Epithelial cell of esophagus (primary cell): ENCODE data around the gene TAOK2.

Experiments used
- DNase-seq: peaks from one replicate; pipeline ENCODE4 v3.0.0; 2010; ENCODE audit warnings: low read depth
- H3K4me3 ChIP-seq: 2 replicates; pipeline ENCODE4 v1.5.1; 2011; ENCODE audit warnings: mild to moderate bottlenecking, low read length, control low read depth
- CTCF ChIP-seq: IDR thresholded peaks from 2 replicates; pipeline ENCODE4 v1.5.1; 2011; ENCODE audit warnings: low read depth, mild to moderate bottlenecking, low read length, control low read depth, inconsistent platforms; ENCODE audit not compliant: insufficient read depth; ENCODE audit errors: missing control alignments

TAOK2 gene

GRCh38 chr16:29993903-29994599, 20.4 kb downstream of the TAOK2 start:
- no peak for TF ChIP-seq CTCF
- DNase-seq = no peak
- H3K4me3 ChIP-seq = no peak overlapping the region

GRCh38 chr16:29994600-29995323, 21.1 kb downstream of the TAOK2 start:
- TF ChIP-seq CTCF = no peak
- H3K4me3 ChIP-seq = peak overlapping the region; percentile 84
- peak; percentile 91 for DNase-seq

- TF ChIP-seq CTCF = no peak
- DNase-seq = peak; percentile 76
- H3K4me3 ChIP-seq = peak within 1 kb of the TSS; percentile 84
These were observed 21.7 kb downstream of the TAOK2 start, which contains the start of gene HIRIP3 for GRCh38 chr16:29995324-29995910. Gene HIRIP3 (minus strand): TSS chr16:29995617. CDS start chr16:29995605, 12 bp downstream.

- no peak for TF ChIP-seq CTCF
- DNase-seq = peak; percentile 97
- peak within 1 kb of the TSS; percentile 84 for H3K4me3 ChIP-seq
These were observed 22.5 kb downstream of the TAOK2 start, which contains the start of gene INO80E for GRCh38 chr16:29995911-29996765. Gene INO80E (plus strand): TSS chr16:29996241. CDS start chr16:29996311, 70 bp downstream.

- no peak for DNase-seq
- no peak for TF ChIP-seq CTCF
- peak overlapping the region; percentile 84 for H3K4me3 ChIP-seq
These were observed 23.1 kb downstream of the TAOK2 start for GRCh38 chr16:29996766-29997250.

- no peak overlapping the region for H3K4me3 ChIP-seq
- TF ChIP-seq CTCF = no peak
These were observed 25.9 kb downstream of the TAOK2 start for GRCh38 chr16:29999605-30000004.

More at GRCh38 chr16:29999605-30000004, 25.9 kb downstream of the TAOK2 start:
- DNase-seq = no peak
